Stomach (tissue), 9 donors: ENCODE results near the gene PYGO2. TPM values are rescaled to one million over a fixed set of nuclear protein-coding genes. Genes with fewer than 3 reads are reported as not detected.
A peak's percentile ranks its signal among the peaks of the same experiment; 100 is the strongest.

Experiments
- DNase-seq, 2 donors: peaks; one replicate each; pipeline versions ENCODE4 v3.0.0 to v3.0.0-alpha.2; 2013 to 2019
- H3K27ac ChIP-seq, 5 donors: fragments of 200-600 bp in 4 of 5; sonication (generic) in 4 of 5; one replicate each; pipeline ENCODE4 v1.5.1; 2013 to 2019; ENCODE audit warnings: mild to moderate bottlenecking in 1 of 5, moderate library complexity in 1 of 5
- H3K27me3 ChIP-seq, 3 donors: fragments of 200-600 bp; sonication (generic); one replicate each; pipeline ENCODE4 v1.5.1; 2017 to 2019; ENCODE audit warnings: mixed run types in 1 of 3
- H3K36me3 ChIP-seq, 4 donors: fragments of 200-600 bp; sonication (generic); 1 replicate in 3 of 4; 2 replicates in 1 of 4; pipeline ENCODE4 v1.5.1; 2016 to 2019
- H3K4me1 ChIP-seq, 4 donors: fragments of 200-600 bp; sonication (generic); one replicate each; pipeline ENCODE4 v1.5.1; 2016 to 2019
- H3K4me3 ChIP-seq, 4 donors: fragments of 200-600 bp; sonication (generic) in 3 of 4; one replicate each; pipeline ENCODE4 v1.5.1; 2016 to 2019; ENCODE audit warnings: mild to moderate bottlenecking in 1 of 4
- H3K9me3 ChIP-seq, 4 donors: fragments of 200-600 bp; sonication (generic); one replicate each; pipeline ENCODE4 v1.5.1; 2016 to 2019
- EP300 ChIP-seq: sonication (generic); formaldehyde crosslinking; IDR thresholded peaks from one replicate; pipeline ENCODE4 v1.6.1; 2017; ENCODE audit warnings: antibody characterized with exemption
- POLR2A ChIP-seq, 4 donors: fragments of 450-650 bp; IDR thresholded peaks; one replicate each; pipeline ENCODE4 v1.6.1; 2016; ENCODE audit warnings: antibody characterized with exemption in 4 of 4, control low read depth in 2 of 4, mild to moderate bottlenecking in 1 of 4, moderate library complexity in 1 of 4
- POLR2AphosphoS5 ChIP-seq, 3 donors: sonication (generic); formaldehyde crosslinking; IDR thresholded peaks; one replicate each; pipeline ENCODE4 v1.6.1; 2016; ENCODE audit warnings: antibody characterized with exemption in 3 of 3
- WGBS, 5 donors: extraction: QIAGEN DNeasy Blood & Tissue Kit in 3 of 5; methylation state at CpG; one replicate each; pipeline versions ENCODE4 v1.1.5 to v1.1.7; 2013 to 2018; 5-methylcytosine and 5-hydroxymethylcytosine counted together
- intact Hi-C: fragments of 100-400 bp; cut with DNase I; formaldehyde crosslinking; loops from one replicate; pipeline ENCODE4 v1.15.1; 2023; ENCODE audit warnings: low total_unique reads
- polyA plus RNA-seq, 3 donors: library from polyadenylated mRNA; stranded (reverse); fragments of 200-250 nt; gene quantifications; one replicate each; pipeline ENCODE4 v1.2.3, GENCODE V29; 2013
- total RNA-seq, 5 donors: library from RNA; depleted of rRNA; stranded (reverse); fragments of >200 nt; gene quantifications; one replicate each; pipeline versions ENCODE4 v1.1.0 to v1.2.3, GENCODE V29; 2014 to 2016
- TF ChIP-seq, protein P1 (sequence below), 7 experiments: fragments of 450-650 bp in 4 of 7; fragments of 200-600 bp in 3 of 7; sonication (generic) in 3 of 7; IDR thresholded peaks; one replicate each; pipeline ENCODE4 v1.5.1; 2016 to 2019; ENCODE audit warnings: antibody characterized with exemption in 7 of 7, control low read depth in 2 of 7, mild to moderate bottlenecking in 1 of 7
- donor health status: healthy with polysubstance abuse.
- donor health status: Bipolar disorder and iron deficiency.
- donor health status: healthy.

The PYGO2 gene
- total and polyA plus RNA-seq, 8 donors, result 8.1 to 75.3 (median 19.7) TPM

DNA sequence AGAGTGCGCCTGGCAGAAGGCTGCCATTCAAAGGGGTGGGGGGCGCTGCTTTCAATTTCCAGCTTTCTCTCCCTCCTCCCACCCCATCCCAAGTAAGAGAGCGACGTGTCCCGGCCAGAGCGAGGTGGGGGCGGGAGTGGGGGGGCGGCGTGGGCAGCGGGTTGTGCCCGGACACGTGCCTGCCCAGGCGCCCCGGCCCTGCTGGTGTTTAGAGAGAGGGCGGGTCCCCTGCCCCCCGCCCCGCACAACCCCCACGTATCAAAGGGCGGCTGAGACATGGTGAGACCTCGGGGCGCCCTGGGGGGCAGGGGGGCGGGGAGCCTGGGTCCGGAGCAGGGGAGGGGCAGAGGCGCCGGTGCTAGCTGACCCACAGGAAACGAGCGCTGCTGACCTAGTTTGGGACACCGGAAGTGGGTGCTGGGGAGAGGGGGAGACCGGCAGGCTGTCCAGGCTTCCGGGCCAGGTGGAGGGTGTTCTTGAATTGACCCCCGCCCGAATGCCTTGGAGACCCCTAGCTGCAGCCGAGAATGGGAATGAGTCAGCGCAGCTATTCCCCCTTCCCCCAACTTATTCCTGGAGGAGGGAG is 42.3 kb upstream of the PYGO2 start:
- no peaks in the 10 kb centered on the region for H3K9me3 ChIP-seq
- no peak for TF ChIP-seq POLR2A (IDR thresholded peaks at IDR 0.05)
- no peak for TF ChIP-seq EP300
- TF ChIP-seq, protein P1, sequence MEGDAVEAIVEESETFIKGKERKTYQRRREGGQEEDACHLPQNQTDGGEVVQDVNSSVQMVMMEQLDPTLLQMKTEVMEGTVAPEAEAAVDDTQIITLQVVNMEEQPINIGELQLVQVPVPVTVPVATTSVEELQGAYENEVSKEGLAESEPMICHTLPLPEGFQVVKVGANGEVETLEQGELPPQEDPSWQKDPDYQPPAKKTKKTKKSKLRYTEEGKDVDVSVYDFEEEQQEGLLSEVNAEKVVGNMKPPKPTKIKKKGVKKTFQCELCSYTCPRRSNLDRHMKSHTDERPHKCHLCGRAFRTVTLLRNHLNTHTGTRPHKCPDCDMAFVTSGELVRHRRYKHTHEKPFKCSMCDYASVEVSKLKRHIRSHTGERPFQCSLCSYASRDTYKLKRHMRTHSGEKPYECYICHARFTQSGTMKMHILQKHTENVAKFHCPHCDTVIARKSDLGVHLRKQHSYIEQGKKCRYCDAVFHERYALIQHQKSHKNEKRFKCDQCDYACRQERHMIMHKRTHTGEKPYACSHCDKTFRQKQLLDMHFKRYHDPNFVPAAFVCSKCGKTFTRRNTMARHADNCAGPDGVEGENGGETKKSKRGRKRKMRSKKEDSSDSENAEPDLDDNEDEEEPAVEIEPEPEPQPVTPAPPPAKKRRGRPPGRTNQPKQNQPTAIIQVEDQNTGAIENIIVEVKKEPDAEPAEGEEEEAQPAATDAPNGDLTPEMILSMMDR (IDR thresholded peaks at IDR 0.05), result no peak
- peak in 1 of 3 donors; percentile 20 for TF ChIP-seq POLR2AphosphoS5 (IDR thresholded peaks at IDR 0.05)
- peak overlapping the region; percentile 78 to 90 (median 85) for H3K4me3 ChIP-seq
- DNase-seq, result peak; percentile 76 to 83
- H3K27me3 ChIP-seq, result no peaks in the 10 kb centered on the region
- WGBS, 5 donors, result 0 to 2% (median 1%) methylated on average over 13 to 34 of the region's 34 CpGs
- intact Hi-C loops, result no loop called here
- no peaks in the 10 kb centered on the region for H3K36me3 ChIP-seq
- H3K4me1 ChIP-seq, result peaks cover 65 to 70% (median 66%) of the 10 kb centered on the region in 4 donors
- peak overlapping the region; percentile 96 to 100 (median 99) for H3K27ac ChIP-seq

DNA sequence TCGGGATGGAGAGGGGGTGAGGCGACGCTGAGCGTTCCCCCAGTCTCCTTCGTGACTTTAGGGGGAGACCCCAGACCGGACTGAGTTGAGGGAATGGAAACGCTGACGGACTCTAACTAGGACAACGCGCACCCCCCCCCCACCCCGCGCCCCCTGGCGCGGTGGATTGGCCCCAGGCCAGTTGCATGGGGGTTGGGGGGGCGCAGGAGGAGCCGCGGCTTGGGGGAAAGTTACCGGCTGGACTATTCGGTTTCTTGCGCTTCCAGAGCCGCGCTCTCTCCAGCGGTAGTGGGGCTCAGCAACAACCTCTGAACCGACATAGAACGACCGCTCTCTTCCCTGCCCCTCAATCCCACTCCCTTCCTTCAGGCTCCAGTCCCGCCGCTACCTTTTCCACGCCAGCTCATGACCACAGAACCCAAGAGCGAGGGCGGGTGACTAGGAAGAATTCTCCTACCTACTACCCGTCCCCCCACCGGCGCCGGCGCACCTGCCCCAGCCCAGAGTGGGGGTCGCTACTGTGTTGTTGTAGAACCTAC is 41.7 kb upstream of the PYGO2 start:
- Histone ChIP-seq H3K4me3 (peak overlapping the region; percentile 78 to 90 (median 85)), H3K27ac (peak overlapping the region; percentile 96 to 100 (median 99)), H3K36me3 (no peaks in the 10 kb centered on the region), H3K27me3 (no peaks in the 10 kb centered on the region), H3K4me1 (peaks cover 61 to 68% (median 65%) of the 10 kb centered on the region in 4 donors), H3K9me3 (no peaks in the 10 kb centered on the region)
- WGBS, 5 donors, result 0 to 1% (median 1%) methylated on average over 35 to 37 of the region's 37 CpGs
- peak in 1 of 3 donors; percentile 3 for TF ChIP-seq POLR2AphosphoS5 (IDR thresholded peaks at IDR 0.05)
- TF ChIP-seq, protein P1 (IDR thresholded peaks at IDR 0.05), result no peak
- intact Hi-C loops, result no loop called here
- DNase-seq, result peak in 1 of 2 donors; percentile 73

DNA sequence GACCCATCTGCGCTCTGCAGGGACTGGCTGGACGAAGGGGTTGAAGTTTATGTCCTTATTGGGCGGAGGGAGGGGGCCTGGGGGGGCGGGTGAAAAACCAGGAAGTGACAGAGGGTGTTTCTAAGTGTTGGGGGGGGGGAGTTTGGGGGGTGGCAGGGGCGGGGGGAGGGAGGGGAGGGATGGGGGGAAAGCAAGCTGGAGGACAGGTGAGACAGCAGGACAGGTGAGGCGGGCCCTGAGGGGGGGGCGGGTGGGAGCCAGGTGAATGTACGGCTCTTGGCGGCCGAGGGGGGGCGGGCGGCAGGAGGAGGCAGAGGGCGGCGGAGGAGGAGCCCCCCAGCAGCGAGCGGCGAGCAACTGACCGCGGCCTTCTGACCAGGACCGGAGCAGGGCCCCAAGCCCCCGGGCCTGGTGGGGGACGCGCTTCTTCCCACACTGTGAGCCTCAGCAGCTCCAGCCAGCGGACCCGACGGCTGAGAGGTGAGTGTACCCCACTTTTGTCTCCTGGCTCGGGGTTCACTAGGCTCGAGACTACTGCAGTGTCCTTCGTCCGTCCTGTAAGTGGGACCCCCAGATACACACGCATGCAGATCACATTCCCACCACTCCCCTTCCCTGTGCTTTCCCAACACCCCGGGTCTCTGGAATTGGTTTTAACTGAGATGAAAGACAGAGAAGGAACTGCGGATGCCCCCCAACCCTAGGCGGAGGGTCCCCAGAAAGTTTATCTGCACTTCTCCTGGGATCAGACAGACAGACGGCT is 41.1 kb upstream of the PYGO2 start, which contains the start of gene ZBTB7B:
Gene ZBTB7B (plus strand): TSS at position 339 of the 763 bp plus-strand sequence. CDS start 11,859 bp downstream, outside the sequence.
- Histone ChIP-seq H3K4me1 (peaks cover 55 to 67% (median 61%) of the 10 kb centered on the region in 4 donors), H3K36me3 (no peaks in the 10 kb centered on the region), H3K4me3 (peak within 1 kb of the TSS; percentile 78 to 90 (median 85)), H3K27me3 (no peaks in the 10 kb centered on the region), H3K27ac (peak within 1 kb of the TSS; percentile 98 to 100 (median 99)), H3K9me3 (no peaks in the 10 kb centered on the region)
- 0 to 2% (median 0%) methylated on average over 14 to 34 of the region's 35 CpGs for WGBS, 5 donors
- intact Hi-C loops, result no loop called here
- DNase-seq, result peak; percentile 62 to 78
- TF ChIP-seq, protein P1 (IDR thresholded peaks at IDR 0.05), result peak in 1 of 7 experiments; percentile 6
- TF ChIP-seq POLR2AphosphoS5 (IDR thresholded peaks at IDR 0.05) (peak in 1 of 3 donors; percentile 11), EP300 (no peak)

DNA sequence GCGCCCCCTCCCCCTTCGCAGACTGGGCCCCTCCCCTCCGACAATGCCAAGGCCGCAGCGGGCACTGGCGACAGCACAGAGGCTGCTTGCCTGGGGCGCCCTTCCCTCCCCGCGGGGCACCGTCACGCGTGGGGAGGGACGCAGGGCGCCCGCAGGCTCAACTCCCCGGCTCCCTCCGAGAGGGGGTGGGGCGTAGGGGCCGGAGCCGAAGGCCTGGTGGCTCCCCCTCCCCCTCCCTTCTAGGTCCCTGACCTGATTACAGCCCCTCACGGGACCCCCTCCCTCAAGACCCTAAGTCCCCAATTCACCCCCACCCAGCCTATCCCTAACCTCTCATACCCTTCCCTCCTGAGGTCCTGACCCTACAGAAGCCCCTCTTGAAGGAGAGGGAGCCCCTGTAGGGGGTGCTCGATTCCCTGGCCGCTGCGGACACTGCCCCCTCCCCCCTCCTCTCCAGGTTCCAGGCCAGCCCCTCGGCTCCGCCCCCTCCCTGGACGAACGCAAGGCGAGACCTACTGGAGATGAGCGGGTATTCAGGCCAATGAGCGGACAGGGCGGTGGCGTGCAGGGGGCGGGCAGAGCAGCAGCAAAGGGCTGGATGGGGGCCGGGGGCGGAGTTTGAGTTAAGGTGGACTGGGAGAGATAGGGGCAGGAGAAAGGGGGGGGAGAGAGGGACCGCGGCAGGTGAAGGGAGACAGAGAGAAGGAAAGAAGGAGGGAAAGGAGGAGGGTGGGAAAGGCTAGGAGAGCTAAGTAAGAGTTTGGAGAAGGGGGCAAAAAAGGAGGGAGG is 40.3 kb upstream of the PYGO2 start:
- no peaks in the 10 kb centered on the region for H3K36me3 ChIP-seq
- peak overlapping the region; percentile 98 to 100 (median 99) for H3K27ac ChIP-seq
- TF ChIP-seq POLR2AphosphoS5 (IDR thresholded peaks at IDR 0.05) (peak; percentile 42 to 83 (median 82)), EP300 (no peak), POLR2A (IDR thresholded peaks at IDR 0.05) (peak in 2 of 4 donors; percentile 55 to 80)
- TF ChIP-seq, protein P1 (IDR thresholded peaks at IDR 0.05), result peak in 4 of 7 experiments; percentile 16 to 50 (median 38)
- H3K27me3 ChIP-seq, result no peaks in the 10 kb centered on the region
- peak overlapping the region; percentile 78 to 90 (median 85) for H3K4me3 ChIP-seq
- intact Hi-C loops, result no loop called here
- WGBS, 5 donors, result 0 to 1% (median 0%) methylated on average over 25 to 37 of the region's 38 CpGs
- H3K9me3 ChIP-seq, result no peaks in the 10 kb centered on the region
- peak; percentile 100 for DNase-seq
- H3K4me1 ChIP-seq, result peaks cover 47 to 64% (median 53%) of the 10 kb centered on the region in 4 donors
